ENCODE measurements around the gene CRK. TPM values are rescaled to one million over a fixed set of nuclear protein-coding genes. Genes with fewer than 3 reads are reported as not detected.

Gene CRK
- total RNA-seq, 4 donors from 2014 or later: 65.1 to 72.0 (median 70.0) TPM

DNA sequence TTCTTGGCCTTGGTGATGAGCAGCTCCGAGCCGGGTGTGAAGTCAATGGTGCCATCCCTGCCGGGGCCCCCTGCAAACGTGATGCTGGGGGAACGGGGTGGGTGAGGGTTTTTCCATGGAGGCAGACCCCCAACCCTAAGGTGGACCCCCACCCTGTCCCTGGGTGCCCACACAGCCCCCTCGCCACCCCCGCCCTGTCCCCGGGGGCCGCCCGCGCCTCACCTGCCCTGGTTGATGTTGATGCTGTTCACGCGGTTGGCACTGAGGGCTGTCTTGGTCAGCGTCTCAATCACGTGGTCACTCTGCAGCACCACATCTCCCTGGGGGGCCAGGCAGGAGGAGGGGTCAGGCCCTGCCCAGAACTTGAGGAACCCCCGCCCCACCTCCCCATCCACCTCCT lies 11.2 kb upstream of the CRK start:
- H3K36me3 ChIP-seq: peaks cover 0 to 97% (median 33%) of the 10 kb centered on the region in 3 donors
- no peak for TF ChIP-seq EP300 (IDR thresholded peaks at IDR 0.05)
- TF ChIP-seq POLR2A (IDR thresholded peaks at IDR 0.05): no peak
- TF ChIP-seq, protein P1, sequence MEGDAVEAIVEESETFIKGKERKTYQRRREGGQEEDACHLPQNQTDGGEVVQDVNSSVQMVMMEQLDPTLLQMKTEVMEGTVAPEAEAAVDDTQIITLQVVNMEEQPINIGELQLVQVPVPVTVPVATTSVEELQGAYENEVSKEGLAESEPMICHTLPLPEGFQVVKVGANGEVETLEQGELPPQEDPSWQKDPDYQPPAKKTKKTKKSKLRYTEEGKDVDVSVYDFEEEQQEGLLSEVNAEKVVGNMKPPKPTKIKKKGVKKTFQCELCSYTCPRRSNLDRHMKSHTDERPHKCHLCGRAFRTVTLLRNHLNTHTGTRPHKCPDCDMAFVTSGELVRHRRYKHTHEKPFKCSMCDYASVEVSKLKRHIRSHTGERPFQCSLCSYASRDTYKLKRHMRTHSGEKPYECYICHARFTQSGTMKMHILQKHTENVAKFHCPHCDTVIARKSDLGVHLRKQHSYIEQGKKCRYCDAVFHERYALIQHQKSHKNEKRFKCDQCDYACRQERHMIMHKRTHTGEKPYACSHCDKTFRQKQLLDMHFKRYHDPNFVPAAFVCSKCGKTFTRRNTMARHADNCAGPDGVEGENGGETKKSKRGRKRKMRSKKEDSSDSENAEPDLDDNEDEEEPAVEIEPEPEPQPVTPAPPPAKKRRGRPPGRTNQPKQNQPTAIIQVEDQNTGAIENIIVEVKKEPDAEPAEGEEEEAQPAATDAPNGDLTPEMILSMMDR (IDR thresholded peaks at IDR 0.05): no peak

DNA sequence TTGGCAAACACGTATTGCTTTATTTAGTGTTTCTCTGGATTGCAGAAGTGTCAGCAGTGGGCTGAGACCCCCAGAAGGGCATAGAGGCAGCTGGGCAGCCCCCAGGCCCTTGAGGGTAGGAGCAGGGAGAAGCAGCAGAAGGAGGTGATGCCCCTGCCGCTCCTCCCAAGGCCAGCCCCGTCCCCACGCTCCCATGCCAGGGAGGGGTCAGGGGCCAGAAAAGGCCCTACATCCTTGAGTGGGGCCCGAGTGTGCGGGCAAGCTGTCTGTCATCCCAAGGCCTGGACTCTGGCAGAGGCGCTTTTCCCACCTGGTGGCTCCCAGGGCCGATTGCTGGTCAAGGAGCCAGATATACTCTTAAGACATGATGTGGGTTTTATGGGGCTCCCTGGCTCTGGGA lies 8.2 kb upstream of the CRK start:
- H3K4me1 ChIP-seq: peaks cover 0 to 44% (median 9%) of the 10 kb centered on the region in 4 donors
- H3K9me3 ChIP-seq: no peaks in the 10 kb centered on the region
- DNase-seq (ENCODE audit: low spot score in 2 of 2): no peak
- no peak overlapping the region for H3K4me3 ChIP-seq
- 67 to 72% methylated on average over 6 to 8 of the region's 8 CpGs for WGBS, 2 donors
- peaks cover 0 to 80% (median 16%) of the 10 kb centered on the region in 3 donors for H3K36me3 ChIP-seq
- no peak overlapping the region for H3K27ac ChIP-seq
- H3K27me3 ChIP-seq: no peaks in the 10 kb centered on the region
- TF ChIP-seq EP300 (IDR thresholded peaks at IDR 0.05) (no peak), POLR2A (IDR thresholded peaks at IDR 0.05) (no peak)
- TF ChIP-seq, protein P1 (IDR thresholded peaks at IDR 0.05): no peak

More for the DNA sequence above, 11.2 kb upstream of the CRK start:
- H3K9me3 ChIP-seq: no peaks in the 10 kb centered on the region
- no peak for DNase-seq (ENCODE audit: low spot score in 2 of 2)
- no peak overlapping the region for H3K4me3 ChIP-seq
- WGBS, 2 donors: 60 to 86% methylated on average over 1 to 4 of the region's 16 CpGs
- peak overlapping the region in 1 of 4 donors; percentile 71 for H3K27ac ChIP-seq
- peaks cover 0 to 26% (median 7%) of the 10 kb centered on the region in 4 donors for H3K4me1 ChIP-seq
- H3K27me3 ChIP-seq: no peaks in the 10 kb centered on the region

DNA sequence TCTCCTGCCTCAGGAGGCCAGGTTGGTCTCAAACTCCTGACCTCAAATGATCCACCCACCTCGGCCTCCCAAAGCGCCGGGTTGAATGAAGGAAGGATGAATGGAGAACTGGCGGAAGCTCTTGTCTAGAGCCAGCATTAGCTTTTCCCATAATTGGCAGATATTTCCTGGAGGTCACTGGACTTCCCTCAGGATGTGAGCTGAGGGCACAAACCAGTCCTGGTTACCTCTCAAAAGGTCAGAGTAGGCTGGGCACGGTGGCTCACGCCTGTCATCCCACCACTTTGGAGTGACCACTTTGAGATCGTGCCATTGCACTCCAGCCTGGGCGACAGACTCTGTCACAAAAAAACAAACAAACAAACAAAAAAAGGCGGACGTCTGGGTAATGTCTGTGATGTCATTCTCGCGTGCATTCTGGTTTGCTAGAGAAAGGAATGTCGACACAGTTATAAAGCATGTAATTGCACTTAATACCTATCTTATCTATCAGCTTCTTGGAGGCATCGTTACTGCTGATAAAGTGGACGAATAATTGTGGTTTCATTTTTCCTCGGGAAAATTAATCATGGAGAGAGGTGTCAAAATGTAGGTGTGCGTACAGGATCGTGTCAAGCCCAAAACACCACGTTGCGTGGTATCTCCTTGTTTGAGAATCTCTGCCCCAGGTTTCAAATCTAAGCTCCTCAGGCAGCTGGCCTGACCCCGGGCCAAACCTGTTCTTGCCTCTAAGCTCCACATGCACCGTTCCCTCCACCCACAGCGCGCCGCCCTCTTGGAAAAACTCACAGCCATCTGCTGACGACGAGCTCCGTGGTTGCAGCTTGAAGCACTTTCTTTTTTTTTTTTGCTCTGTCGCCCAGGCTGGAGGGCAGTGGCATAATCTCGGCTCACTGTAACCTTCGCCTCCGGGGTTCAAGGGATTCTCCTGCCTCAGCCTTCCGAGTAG lies 6.4 kb upstream of the CRK start:
- TF ChIP-seq, protein P1 (IDR thresholded peaks at IDR 0.05): no peak
- TF ChIP-seq EP300 (IDR thresholded peaks at IDR 0.05) (no peak), POLR2A (IDR thresholded peaks at IDR 0.05) (no peak)
- no peaks in the 10 kb centered on the region for H3K27me3 ChIP-seq
- H3K4me1 ChIP-seq: peaks cover 0 to 31% (median 9%) of the 10 kb centered on the region in 4 donors
- H3K36me3 ChIP-seq: peaks cover 0 to 62% (median 7%) of the 10 kb centered on the region in 3 donors
- no peak for DNase-seq (ENCODE audit: low spot score in 2 of 2)
- H3K9me3 ChIP-seq: no peaks in the 10 kb centered on the region
- no peak overlapping the region for H3K27ac ChIP-seq
- WGBS, 2 donors: 77 to 80% methylated on average over 33 of the region's 33 CpGs
- H3K4me3 ChIP-seq: no peak overlapping the region

DNA sequence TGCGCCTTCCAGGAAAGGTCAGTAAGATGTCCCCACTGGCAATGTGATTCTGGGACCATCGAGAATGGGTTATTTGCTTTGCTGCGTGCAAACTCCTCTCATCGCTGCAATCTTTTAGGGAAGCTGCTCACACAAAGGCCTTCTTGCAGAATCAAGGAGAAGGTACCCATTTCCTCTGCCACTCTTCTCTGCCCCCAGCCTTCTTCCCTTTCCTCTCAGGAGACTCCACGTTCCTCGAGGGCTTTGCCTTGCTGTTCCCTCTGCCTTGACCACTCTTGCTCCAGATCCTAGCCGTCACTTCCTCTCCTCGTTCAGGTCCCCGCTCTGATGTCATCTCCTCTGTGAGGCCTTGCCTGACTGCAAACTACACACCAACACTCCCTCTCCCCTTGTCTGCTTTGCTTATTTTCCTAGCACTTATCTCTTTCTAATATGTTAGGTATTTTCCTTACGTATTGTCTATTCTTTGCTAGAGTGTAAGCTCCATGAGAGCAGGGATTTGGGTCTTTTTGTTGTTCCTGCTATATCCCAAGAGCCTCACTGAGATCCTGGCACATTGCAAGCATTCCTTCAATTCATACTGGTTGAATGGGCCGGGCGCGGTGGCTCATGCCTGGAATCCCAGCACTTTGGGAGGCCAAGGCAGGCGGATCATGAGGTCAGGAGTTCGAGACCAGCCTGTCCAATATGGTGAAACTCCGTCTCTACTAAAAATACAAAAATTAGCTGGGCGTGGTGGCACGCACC lies 5.3 kb upstream of the CRK start:
- Histone ChIP-seq H3K27me3 (no peaks in the 10 kb centered on the region), H3K4me1 (peaks cover 0 to 37% (median 11%) of the 10 kb centered on the region in 4 donors), H3K9me3 (no peaks in the 10 kb centered on the region), H3K4me3 (no peak overlapping the region), H3K27ac (no peak overlapping the region), H3K36me3 (peaks cover 0 to 52% (median 0%) of the 10 kb centered on the region in 3 donors)
- 83 to 85% methylated on average over 18 of the region's 18 CpGs for WGBS, 2 donors
- TF ChIP-seq, protein P1 (IDR thresholded peaks at IDR 0.05): no peak
- no peak for TF ChIP-seq POLR2A (IDR thresholded peaks at IDR 0.05)
- TF ChIP-seq EP300 (IDR thresholded peaks at IDR 0.05): no peak
- no peak for DNase-seq (ENCODE audit: low spot score in 2 of 2)

Data from tibial nerve (tissue), 4 donors.